ENCODE data around the gene SPRR4.

Gene SPRR4

GRCh38 chr1:152964536-152964935, 5.9 kb upstream of the SPRR4 start:
- in situ Hi-C loops (cut with HindIII; ENCODE audit: low sequenced_read_pairs), result no loop called here

DNA sequence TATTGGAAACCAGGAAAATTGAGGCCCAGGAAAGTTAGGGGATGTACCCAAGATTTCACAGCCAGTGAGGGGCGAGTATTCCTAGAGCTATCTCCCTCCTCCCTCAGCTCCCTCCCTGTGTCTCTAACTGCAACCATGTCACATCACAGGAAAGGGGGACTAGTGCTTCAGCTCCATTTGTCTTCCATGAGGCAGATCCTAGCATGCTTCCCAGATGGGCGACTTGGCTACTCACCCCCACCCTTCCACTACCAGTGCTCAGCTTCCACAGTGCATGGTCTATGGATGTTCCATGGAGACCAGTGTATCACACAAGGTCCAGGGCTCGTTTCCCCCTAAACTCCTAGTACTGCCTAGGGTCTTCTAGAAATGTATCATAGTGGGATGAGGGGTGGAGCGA, 4.6 kb upstream of the SPRR4 start:
- in situ Hi-C loops (cut with HindIII; ENCODE audit: low sequenced_read_pairs), result no loop called here

DNA sequence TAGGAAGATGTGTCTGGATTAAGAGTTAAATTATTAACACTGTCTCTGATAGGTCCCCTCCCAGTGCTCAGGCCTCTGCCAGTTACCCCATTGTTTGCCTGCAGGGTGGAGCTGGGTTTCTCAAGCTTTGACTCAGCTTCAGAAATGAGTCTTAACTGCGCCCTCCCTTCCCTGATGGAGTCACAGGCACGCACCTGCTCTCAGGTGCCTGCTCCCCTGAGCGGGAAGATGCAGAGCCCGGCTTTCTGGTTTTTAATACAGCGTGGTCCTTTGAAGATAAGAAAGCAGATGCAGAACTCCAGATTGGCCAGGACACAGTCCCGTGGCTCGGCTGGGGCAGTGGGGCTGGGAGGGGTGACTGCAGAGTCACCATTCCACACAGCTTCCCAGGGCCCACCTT, 3.2 kb upstream of the SPRR4 start:
- in situ Hi-C loops (cut with HindIII; ENCODE audit: low sequenced_read_pairs), result no loop called here

DNA sequence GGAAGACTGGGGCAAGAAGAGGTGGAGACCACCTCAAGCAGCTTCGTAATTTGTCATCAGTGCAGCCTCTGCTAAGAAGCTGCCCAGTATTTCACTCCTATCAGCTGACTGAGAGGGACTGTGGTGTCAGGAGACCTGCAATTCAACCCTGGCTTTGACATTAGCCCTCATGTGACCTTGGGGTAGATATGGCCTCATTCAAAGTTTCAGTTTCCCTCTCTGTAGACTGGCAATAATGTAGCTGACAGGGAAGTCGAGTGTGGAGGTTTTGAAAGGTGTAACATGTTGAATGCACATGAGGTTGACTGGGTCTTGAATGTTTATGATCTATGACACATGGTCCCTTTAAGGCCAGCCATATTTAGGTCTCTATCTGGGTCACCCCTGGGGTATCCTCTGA, 2.2 kb upstream of the SPRR4 start:
- in situ Hi-C loops (cut with HindIII; ENCODE audit: low sequenced_read_pairs), result no loop called here

- in situ Hi-C loops (cut with HindIII; ENCODE audit: low sequenced_read_pairs), result no loop called here
Observed at GRCh38 chr1:152969036-152969435, 1.4 kb upstream of the SPRR4 start.

- in situ Hi-C loops (cut with HindIII; ENCODE audit: low sequenced_read_pairs), result no loop called here
Observed at GRCh38 chr1:152972196-152972886, 1.9 kb downstream of the SPRR4 start.

DNA sequence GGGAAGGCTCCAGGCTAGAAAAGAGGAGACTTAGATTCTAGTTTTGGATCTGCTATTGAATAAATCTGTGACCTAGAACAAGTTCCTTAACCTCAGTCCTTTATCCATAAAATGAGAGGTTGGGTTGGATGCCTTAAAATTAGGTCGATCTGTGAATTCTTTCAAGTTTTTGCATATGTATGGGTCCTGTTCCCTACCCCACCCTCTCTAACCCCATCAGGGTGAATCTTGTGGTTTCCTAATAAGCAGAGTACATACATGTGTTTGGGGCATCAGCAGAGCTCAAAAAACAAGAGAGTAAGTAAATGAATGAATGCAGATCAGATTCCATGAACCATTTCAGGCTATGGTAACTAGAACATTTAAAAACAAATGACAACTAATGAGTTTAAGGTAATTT, 6.2 kb downstream of the SPRR4 start:
- in situ Hi-C loops (cut with HindIII; ENCODE audit: low sequenced_read_pairs), result no loop called here

DNA sequence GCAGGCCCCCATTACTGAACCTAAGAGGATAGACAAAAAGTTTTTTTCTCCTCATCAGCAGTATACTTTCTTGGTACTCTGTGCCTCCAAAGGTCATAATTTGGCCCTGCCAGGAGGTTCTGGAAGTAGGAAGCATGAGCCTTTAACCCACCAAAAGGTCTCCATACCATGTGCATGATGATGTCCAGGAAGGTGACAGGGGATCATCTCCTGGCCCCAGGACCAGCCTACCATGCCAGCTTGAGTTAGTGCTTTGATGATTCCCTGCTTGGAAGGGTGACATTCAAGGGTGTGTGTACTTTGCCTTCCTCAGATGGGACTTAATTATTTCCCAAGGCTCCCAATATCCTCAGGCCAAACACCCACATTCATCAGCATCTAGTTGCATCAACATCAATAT, 7.2 kb downstream of the SPRR4 start:
- in situ Hi-C loops (cut with HindIII; ENCODE audit: low sequenced_read_pairs), result no loop called here

- in situ Hi-C loops (cut with HindIII; ENCODE audit: low sequenced_read_pairs), result no loop called here
Observed at GRCh38 chr1:152980676-152981075, 10.2 kb downstream of the SPRR4 start.

DNA sequence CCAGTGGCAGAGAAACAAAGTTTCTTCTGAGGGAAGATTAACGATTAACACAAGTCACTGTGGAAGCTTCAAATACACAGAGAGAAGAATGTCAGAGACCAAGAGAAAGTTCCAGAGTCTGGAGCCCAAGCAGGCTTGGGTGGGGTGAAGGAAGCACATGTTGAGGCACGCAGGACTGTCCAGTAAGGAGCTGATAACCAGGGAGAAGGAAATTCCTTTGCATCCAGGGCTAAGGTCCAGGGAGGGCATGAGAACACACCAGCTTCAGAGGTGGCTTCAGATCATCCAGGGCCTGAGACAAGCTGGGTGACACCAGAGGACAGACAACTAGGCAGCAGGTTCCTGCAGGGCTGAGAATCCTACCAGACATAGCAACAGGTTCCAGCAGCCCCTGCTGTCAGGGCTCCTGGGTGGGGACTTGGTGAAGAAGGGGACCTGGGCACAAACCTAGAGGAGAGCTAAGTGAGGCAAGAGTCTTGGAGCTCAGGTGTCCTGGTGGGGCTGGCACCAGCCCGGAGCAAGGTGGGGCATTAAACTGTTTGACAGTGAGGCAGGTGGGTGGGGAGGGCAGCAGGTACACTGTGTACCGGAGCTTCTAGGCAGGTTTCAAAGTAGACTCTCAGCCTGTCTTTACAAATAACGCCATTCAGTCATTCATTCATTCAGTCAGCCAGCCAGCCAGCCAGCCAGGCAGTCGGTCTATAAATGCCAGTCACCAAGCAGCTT, 10.9 kb downstream of the SPRR4 start:
- in situ Hi-C loops (cut with HindIII; ENCODE audit: low sequenced_read_pairs), result no loop called here

- in situ Hi-C loops (cut with HindIII; ENCODE audit: low sequenced_read_pairs), result no loop called here
Observed at GRCh38 chr1:152982076-152982475, 11.6 kb downstream of the SPRR4 start.

DNA sequence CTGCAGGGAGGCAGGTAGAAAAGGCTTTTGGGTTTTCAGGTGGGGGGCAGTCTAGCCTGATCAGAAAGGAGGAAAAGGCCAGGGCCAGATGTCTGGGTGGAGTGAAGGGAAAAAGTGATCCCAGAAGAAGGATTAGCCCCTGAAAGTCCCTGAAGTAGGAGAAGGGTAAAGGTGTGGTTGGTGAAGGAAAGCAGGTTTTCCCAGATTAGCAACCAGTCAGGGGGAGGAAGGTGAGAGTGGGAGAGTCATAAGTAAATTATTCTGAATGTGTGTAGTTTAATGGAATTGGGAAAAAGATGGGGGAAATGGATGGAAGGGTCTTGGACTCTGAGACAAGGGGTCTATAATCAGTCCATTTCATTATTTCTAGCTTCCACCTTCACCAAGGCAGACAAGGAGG, 12.8 kb downstream of the SPRR4 start:
- in situ Hi-C loops (cut with HindIII; ENCODE audit: low sequenced_read_pairs), result no loop called here

GRCh38 chr1:152983743-152984142, 13.3 kb downstream of the SPRR4 start, which contains the start of gene SPRR1A:
TSS of gene SPRR1A (plus strand) at chr1:152984081. CDS start at chr1:152985231, 1,150 bp downstream.
- in situ Hi-C loops (cut with HindIII; ENCODE audit: low sequenced_read_pairs), result no loop called here

- in situ Hi-C loops (cut with HindIII; ENCODE audit: low sequenced_read_pairs), result no loop called here
Observed at GRCh38 chr1:152986578-152986977, 16.1 kb downstream of the SPRR4 start.

DNA sequence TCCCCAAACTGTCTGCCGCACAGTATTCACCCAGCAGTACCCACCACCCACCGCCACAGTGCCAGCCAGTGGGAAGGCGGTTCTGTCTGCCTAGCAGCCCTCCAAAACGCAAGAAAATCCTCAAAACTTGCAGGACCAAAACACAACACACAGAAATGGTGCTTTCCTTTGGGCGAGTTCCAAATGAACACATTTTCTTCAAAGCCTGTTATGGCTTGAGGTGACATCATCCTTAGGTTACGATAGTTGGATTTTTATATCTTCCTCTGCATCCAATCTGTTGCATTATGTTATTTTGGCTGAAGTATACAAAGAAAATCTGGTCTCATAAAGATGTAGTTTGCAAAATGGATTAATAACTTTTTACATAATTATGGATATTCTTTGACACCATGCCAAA, 22.7 kb downstream of the SPRR4 start:
- in situ Hi-C loops (cut with HindIII; ENCODE audit: low sequenced_read_pairs), result no loop called here

DNA sequence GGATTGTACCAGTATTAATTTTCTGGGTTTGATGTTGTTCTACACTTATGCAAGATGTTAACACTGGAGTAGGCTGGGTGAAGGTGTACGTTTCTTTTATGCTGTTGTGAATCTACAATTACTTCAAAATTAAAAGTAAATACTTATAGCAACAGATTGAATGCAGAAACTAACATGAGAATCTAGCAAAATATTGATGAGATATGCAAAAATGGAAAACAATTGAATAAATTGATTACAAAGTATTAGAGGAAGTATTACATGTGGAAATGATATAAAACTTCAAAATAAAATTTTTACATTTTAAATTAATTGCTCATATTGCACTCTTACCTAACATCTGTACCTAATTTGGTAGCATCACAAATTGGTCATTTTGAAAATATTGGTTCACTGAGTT, 25.4 kb downstream of the SPRR4 start:
- in situ Hi-C loops (cut with HindIII; ENCODE audit: low sequenced_read_pairs), result no loop called here

DNA sequence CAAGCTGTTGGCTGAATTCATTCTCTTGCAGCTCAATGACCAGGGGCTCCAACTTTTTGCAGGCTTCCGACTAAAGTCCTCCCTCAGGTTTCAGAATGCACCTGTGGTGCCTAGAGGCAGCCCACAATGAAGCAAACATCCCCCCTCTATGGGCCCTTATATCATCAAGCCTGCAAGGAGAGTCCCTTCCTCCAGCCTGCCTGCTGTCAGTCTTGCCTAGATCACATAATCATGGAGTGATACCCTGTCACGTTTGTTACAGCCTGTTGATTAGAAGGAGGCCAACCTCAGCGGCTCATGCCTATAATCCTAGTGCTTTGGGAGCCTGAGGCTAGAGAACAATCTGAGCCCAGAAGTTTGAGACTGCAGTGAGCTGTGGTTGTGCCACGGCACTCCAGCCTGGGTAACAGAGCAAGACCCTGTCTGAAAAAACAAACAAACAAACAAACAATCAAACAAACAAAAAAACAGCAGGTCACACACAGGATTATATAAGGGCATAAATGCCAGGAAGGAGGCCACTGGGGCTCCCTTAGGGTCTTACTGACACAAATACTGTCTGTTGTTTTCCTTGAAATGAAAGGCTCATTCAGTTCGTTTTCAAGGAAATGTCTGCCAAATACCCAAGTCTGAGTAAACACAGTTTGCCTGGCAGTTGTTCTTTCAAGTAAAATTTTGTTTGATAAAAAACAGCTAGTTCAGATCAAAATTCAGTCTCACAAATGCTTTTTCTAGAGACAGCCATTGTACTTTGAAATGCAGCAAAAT, 26.4 kb downstream of the SPRR4 start:
- in situ Hi-C loops (cut with HindIII; ENCODE audit: low sequenced_read_pairs), result no loop called here

DNA sequence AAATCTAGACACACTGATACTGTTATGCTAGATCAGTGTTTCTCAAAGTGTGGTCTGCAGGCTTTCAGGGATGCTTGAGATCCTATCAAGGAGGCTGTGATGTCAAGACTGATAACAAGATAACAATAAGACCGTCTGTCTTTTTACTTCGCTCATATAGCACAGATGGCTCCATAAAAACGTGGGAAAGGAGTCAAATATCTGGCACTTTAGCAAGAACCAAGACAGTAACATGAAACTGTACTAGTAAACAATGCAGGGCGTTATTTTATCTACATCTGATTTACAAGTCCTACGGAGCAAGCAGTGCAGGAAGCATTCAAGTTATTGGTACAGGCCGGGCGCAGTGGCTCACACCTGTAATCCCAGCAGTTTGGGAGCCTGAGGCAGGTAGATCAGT, 27.5 kb downstream of the SPRR4 start:
- in situ Hi-C loops (cut with HindIII; ENCODE audit: low sequenced_read_pairs), result no loop called here

GRCh38 chr1:152998476-152998875, 28.0 kb downstream of the SPRR4 start:
- in situ Hi-C loops (cut with HindIII; ENCODE audit: low sequenced_read_pairs), result no loop called here

DNA sequence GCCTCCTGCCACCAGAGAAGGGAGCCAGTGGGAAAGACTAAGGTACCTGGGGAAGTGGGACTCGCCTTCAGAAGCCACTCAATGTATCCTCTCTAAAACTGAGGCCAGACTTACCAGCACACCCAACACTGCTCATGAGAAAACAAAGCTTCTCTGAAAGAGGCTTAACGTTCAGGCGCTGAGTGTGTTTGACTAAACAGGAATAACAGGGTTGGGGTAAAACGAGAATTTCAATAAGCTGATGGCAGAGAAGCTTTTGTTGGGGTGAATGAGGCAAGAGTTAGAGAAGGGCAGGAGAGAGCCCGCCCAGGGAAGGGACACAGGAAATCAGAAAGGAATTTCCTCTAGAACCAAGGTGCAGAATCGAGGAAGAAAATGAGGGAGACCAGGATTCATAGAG, 29.4 kb downstream of the SPRR4 start:
- in situ Hi-C loops (cut with HindIII; ENCODE audit: low sequenced_read_pairs), result no loop called here

GRCh38 chr1:153000294-153000693, 29.8 kb downstream of the SPRR4 start:
- in situ Hi-C loops (cut with HindIII; ENCODE audit: low sequenced_read_pairs), result no loop called here

GRCh38 chr1:153001382-153001781, 30.9 kb downstream of the SPRR4 start, which contains the start of gene SPRR3:
TSS of gene SPRR3 (plus strand) at chr1:153001749. CDS start at chr1:153003021, 1,272 bp downstream.
- in situ Hi-C loops (cut with HindIII; ENCODE audit: low sequenced_read_pairs), result no loop called here

Measured in DLD1 (cell line).